Stimulated activated CD8-positive, alpha-beta memory T cell treated with anti-CD3 and anti-CD28 coated beads, Interleukin-4, amount 100 ng/mL, for 1 hour (primary cell): ENCODE data around the gene ZNF678.
"Not testable (repeated sequence)": the region's sequence is repeated elsewhere in the genome, so short reads cannot be mapped to it uniquely, and the experiment has no call there.

ENCODE experiments used
- DNase-seq, 2 donors: peaks; one replicate each; pipeline ENCODE4 v3.0.0-alpha.2; 2020; ENCODE audit warnings: low read depth in 2 of 2, low spot score in 1 of 2

The ZNF678 gene

GRCh38 chr1:227710474-227710873 lies 147.1 kb downstream of the ZNF678 start:
- DNase-seq: not testable (repeated sequence)

DNA sequence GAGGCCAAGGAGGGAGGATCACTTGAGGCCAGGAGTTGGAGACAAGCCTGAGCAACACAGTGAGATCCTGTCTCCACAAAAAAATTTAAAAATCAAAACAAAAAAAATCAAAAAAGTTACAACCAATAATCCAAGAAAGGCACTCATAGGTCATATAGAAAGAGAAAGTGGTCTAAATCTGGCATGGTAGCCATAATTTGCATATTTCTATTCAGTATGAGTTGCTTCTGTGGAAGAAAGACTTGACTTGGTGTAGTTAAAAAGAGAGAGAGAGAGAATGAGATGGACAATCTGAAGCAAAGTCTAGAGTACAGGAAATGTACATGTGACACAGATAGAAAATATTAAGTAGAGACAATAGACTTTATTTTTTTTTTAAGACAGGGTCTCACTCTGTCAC lies 149.3 kb downstream of the ZNF678 start:
- no peak for DNase-seq

- DNase-seq: no peak
These were observed 155.6 kb downstream of the ZNF678 start for GRCh38 chr1:227718932-227719331.

DNA sequence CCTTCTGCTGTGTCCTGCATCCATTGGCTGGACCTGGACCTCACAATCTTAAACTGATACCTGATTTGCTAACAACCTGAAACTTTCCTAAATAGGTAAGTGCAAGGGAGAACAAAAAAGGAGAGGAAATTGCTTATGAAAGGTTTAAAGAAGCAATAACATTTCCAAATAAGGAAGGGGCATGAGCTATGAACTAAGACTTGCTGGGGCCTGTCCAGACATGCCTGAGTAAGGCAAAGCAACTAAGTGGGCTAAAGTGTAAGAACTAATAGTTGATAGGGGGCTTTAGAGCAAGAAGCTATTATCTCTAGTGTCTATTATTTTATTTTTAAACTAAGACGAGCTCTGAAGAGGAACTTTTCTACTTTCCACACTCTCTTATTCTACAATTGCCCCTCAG lies 160.1 kb downstream of the ZNF678 start:
- no peak for DNase-seq

GRCh38 chr1:227725046-227725445 lies 161.7 kb downstream of the ZNF678 start:
- DNase-seq: no peak

DNA sequence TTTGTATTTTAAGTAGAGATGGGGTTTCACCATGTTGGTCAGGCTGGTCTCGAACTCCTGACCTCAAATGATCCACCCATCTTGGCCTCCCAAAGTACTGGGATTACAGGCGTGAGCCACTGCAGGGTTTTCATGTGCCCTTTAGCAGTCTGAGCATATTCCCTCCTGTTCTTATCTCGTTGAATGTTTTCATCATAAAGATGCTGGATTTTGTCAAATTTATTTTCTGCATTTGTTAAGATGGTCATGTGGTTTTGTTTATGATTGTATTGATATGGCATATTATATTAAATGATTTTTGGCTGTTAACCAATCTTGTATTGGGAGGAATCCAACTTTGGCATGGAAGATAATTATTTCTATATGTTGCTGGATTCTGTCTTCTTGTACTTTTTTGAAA lies 163.0 kb downstream of the ZNF678 start:
- DNase-seq: no peak
